RWPE1 (cell line): ENCODE results near the gene CLDN2.

Source experiments
- CTCF ChIA-PET: fragments of 350-600 bp; sonication (Branson Sonifier 250); formaldehyde crosslinking; extraction: SDS; loops from one replicate; lab custom pipeline; 2021; lab: Yijun Ruan, JAX
- POLR2A ChIA-PET: fragments of 400-600 bp; formaldehyde crosslinking; extraction: SDS; loops from one replicate; lab custom pipeline; 2020; ENCODE audit warnings: antibody characterized with exemption; ENCODE audit not compliant: low non-redundant PET; lab: Yijun Ruan, JAX
- DNase-seq: peaks from one replicate; pipeline ENCODE4 v3.0.0; 2012; ENCODE audit warnings: low spot score
- H3K27ac ChIP-seq: fragments of 450-650 bp; 2 replicates; pipeline ENCODE4 v1.5.1; 2017
- TF ChIP-seq, protein P1 (sequence below): fragments of 450-650 bp; conservative IDR thresholded peaks from 2 replicates; pipeline ENCODE4 v1.5.1; 2017; ENCODE audit warnings: low read depth, mild to moderate bottlenecking

Gene CLDN2

DNA sequence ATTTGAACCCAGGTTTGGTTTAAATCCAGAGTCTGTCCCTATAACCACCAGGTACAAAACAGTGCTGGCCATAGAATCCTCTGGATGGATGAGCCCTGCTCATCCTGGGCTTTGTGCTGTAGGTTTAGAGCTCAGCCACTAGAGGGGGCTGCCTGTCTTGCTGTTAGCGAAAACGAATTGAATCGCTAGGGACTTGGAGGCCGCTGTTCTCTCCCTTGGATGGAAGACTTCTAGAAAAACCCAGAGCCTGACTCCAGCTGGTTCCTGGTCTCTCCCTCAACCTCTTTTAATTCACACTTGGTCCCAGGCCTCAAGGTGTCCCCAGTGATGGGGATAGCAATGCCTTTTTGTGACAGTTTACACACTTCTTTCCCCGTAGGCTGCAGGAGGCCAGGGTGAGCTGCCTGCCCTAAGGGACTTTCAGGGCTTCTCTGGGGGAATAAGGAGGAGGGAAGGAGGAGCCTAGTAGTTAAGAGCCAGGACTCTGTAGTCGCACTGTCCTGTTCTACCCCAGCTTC lies 25.8 kb upstream of the CLDN2 start:
- TF ChIP-seq, protein P1, sequence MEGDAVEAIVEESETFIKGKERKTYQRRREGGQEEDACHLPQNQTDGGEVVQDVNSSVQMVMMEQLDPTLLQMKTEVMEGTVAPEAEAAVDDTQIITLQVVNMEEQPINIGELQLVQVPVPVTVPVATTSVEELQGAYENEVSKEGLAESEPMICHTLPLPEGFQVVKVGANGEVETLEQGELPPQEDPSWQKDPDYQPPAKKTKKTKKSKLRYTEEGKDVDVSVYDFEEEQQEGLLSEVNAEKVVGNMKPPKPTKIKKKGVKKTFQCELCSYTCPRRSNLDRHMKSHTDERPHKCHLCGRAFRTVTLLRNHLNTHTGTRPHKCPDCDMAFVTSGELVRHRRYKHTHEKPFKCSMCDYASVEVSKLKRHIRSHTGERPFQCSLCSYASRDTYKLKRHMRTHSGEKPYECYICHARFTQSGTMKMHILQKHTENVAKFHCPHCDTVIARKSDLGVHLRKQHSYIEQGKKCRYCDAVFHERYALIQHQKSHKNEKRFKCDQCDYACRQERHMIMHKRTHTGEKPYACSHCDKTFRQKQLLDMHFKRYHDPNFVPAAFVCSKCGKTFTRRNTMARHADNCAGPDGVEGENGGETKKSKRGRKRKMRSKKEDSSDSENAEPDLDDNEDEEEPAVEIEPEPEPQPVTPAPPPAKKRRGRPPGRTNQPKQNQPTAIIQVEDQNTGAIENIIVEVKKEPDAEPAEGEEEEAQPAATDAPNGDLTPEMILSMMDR, result peak; percentile 75
- peak overlapping the region; percentile 74 for H3K27ac ChIP-seq
- peak; percentile 51 for DNase-seq
- POLR2A ChIA-PET, result no interaction called here
- CTCF ChIA-PET, result interaction anchor here (0.6 to 2.2 kb wide), 9 partner anchors 11 to 823 kb away, joined by 3 to 6 read pairs (median 3); partner anchors contain the start of gene PRPS1

- DNase-seq, result peak; percentile 42
- POLR2A ChIA-PET, result no interaction called here
Measured at GRCh38 chrX:106894978-106895452, 25.2 kb upstream of the CLDN2 start.

GRCh38 chrX:106897259-106897658 lies 22.9 kb upstream of the CLDN2 start:
- CTCF ChIA-PET, result interaction anchor here (0.6 kb wide), 1 partner anchor 518 kb away, joined by 3 read pairs; no protein-coding TSS in a partner anchor
- H3K27ac ChIP-seq, result no peak overlapping the region
- POLR2A ChIA-PET, result no interaction called here
- TF ChIP-seq, protein P1, result no peak
- DNase-seq, result no peak

More at GRCh38 chrX:106894978-106895452, 25.2 kb upstream of the CLDN2 start:
- CTCF ChIA-PET, result interaction anchor here (0.7 to 2.2 kb wide), 5 partner anchors 10 to 734 kb away, joined by 3 to 6 read pairs (median 3); partner anchors contain the start of gene PRPS1
- TF ChIP-seq, protein P1, result no peak
- peak overlapping the region; percentile 74 for H3K27ac ChIP-seq

DNA sequence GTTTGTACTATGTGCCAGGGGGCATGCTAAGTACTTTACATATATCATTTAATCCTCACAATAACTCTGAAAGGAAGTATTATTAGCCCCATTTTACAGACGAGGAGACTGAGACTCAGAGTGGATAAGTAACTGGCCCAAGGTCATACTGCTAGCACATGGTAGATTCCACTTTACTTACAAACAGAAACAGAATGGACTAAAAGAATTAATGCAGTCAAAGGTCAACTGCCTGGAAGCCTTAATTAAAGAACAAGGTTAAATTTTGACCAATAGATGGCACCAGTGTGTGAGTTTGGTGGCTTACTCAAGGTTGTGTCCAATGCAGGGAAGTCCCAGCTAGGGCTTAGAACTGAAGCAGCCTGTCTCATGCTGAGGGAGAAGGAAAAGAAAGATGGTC lies 21.7 kb upstream of the CLDN2 start:
- TF ChIP-seq, protein P1, result no peak
- CTCF ChIA-PET, result interaction anchor here (0.6 to 0.9 kb wide), 3 partner anchors 52 to 153 kb away, joined by 3 to 4 read pairs (median 3); no protein-coding TSS in a partner anchor
- POLR2A ChIA-PET, result no interaction called here
- peak; percentile 20 for DNase-seq
- H3K27ac ChIP-seq, result no peak overlapping the region

DNA sequence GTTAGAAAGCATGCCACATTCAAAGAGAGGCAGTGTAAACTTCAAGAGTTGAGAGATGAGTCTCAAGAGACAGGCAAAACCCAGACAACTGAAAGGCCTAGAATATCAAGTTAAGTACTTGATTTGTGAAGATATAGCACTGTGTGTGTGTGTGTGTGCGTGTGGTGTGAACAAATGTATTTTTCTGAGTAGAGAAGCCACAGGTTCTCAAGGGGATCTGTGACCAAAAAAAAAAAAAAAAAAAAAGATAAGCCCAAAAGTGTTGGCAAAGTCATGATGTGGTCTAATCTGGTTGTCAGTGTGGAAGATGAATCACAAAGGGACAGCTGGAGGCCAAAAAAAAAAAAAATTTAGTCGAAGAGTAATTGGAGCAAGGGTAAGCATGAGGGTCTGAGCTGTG lies 20.9 kb upstream of the CLDN2 start:
- CTCF ChIA-PET, result interaction anchor here (0.6 kb wide), 1 partner anchor 9 kb away, joined by 5 read pairs; no protein-coding TSS in a partner anchor
- H3K27ac ChIP-seq, result no peak overlapping the region
- TF ChIP-seq, protein P1, result no peak
- POLR2A ChIA-PET, result no interaction called here
- no peak for DNase-seq

DNA sequence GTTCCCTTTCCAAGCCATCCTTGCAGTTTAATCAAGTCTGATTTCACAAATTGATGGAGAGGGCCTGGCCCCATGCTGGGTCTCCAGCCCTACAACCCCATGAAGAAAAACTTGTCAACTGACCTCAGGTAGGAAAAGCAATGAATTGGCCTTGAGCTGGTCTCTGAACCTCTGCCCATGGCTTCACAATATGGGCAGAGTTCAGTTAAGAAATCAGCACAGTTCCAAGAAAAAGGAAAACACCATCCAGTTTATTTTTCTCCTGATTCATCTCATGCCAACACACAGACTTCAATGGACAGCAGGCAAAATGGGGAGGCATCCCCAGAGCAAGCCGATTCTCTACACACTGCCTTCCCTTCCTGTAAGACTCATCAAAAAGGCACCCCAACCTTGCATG lies 20.4 kb upstream of the CLDN2 start:
- ChIA-PET CTCF (interaction anchor here (0.6 kb wide), 1 partner anchor 9 kb away, joined by 5 read pairs; no protein-coding TSS in a partner anchor), POLR2A (no interaction called here)
- H3K27ac ChIP-seq, result no peak overlapping the region
- TF ChIP-seq, protein P1, result no peak
- DNase-seq, result no peak
